ENCODE measurements around the gene FGD1.

Gene FGD1

DNA sequence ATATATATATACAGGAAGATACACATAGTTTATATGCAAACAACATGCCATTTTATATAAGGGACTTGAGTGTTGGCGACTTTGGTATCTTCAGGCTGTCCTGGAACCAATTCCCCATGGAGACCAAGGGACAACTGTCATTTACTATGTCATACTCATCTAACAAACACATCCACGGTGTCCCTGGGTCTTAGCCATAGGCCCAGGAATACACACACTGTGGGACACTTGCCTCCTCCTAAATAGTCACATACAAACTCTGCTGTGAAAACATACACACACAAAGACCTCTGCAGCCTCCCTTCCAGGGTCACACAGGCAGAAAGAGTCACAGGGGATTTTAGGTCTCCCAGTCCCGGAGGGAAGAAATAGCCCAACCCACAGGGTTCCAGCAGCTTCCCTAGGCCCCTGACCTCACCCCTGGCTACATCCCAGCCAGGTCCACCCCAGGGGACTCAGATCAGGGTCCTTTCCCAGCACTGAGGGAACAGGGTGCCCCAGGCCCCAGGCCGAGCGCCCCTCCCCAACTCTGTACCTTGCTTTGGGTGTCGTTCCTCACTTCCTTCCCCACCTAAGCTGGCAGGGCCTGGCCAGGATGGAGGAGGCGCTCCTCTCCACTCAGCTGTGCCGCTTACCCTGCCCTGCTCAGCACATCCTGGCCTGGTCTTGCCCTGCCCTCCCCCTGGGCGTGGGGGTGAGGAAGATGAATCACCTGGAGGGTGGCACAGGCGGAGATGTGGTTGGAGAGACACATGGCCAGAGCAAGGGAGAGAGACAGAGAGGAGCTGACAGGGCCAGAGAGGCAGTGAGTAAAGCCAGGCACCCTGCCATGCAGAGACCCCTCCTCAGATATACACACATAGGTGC lies 21.8 kb downstream of the FGD1 start:
- DNase-seq (ENCODE audit: low read depth in 2 of 2), result no peak

DNA sequence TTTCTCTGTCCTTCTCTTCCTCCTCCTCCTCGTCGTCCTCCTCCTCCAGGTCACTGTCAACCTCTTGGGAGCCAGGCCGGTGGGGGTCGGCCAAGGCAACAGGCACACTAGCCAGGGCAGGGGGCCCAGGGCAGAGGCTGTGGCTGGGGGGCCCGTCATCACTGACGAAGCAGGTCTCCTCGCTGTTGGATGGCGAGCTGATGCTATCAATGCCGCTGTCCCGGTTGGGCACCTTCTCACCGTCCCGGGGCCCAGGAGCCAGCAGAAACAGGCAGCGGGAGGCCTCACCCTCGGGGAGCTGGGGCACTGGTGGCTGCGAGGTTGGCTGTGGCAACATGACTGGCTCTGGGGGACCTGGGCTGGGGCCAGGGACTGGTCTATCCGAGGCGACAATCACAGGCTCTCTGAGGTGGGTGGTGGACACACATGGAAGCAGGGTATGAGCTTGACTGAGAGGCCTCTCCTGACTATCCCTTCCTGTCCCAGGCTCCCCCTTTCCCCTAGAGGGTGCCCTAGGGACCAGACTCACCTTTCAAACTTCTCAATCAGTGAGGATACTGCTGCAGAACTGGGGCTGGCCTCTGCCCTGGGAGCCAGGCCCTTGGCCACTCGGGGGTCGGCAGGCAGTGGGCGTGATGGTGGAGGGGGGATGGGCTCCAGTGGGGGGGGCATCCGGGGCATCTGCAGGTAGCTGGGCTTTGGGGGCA lies 25.8 kb downstream of the FGD1 start:
- DNase-seq (ENCODE audit: low read depth in 2 of 2), result no peak

DNA sequence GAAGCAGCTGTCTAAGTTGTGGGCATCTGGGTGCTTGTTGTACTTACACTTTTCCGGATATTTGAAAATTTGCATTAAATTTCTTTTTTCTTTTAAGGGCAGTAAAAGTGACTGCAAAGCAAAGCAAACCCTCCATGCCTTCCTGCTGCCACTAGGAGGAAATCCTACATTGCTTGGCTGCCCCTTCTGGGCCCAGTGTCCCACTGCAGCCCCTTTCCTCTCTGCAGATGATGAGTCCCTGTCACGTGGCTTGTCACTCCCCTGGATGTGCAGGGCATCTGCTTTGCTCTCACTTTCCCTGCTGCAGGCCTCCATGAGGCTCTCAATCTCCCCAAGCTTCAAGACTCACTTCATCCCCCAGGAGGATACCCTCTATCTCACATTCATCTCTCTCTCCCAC lies 43.1 kb downstream of the FGD1 start:
- DNase-seq (ENCODE audit: low read depth in 2 of 2), result no peak

DNA sequence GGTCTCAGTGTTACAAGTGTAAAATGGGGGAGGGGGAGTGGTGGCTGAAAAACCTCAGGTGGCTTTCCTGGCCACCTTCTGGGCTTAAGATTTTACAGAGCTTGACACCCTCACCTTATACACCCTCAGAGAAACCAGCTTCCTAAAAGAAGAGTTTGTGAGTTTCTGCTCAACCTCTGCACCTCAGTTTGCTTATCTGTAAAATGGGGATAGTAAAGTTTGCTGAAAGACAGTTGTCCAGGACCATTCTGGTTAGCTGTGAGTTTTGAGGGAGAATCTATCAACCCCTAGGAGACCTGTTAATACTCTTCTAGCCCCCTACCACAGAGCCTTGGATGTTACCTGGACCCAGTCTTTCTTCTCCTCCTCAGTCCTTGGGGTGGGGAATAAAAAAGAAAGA lies 46.1 kb downstream of the FGD1 start:
- DNase-seq (ENCODE audit: low read depth in 2 of 2), result no peak

DNA sequence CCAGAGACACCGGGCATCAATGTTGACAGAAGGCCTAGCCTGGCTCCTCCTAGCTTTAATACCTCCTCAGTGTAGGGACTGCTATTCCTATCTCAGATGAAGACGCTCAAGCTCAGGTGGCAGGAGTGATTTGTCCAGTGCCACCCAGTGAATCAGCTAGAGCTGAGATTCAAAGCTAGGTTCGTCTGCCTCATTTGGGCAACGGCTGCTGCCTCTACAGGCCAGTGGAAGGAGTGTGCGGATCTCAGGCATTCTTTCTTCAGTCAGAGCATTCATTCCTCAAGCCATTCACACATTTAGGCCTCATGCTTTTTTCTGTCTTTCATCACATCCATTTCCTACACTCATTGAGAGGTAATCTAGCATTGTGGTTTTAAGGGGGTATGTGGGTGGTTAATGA lies 48.6 kb downstream of the FGD1 start:
- no peak for DNase-seq (ENCODE audit: low read depth in 2 of 2)

DNA sequence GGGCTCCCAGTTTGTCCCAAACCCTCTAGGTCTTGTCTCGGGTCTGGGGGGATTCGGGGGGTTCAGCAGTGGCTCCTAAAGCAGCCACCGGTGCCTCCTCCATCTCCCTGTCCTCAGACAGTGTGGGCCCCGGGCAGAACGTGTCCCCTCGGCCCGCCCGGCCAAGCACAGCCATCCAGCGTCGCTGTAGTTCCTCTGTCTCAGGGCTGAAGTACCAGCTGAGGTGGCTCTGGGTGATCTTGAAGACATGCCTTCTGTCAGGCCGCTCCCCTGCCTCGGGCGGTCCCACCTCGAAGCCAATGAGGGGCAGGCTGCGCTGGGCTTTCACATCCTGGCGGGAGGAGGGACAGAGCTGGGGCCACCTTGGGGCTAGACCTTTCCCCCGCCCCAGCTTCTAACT lies 50.0 kb downstream of the FGD1 start:
- DNase-seq (ENCODE audit: low read depth in 2 of 2), result no peak

DNA sequence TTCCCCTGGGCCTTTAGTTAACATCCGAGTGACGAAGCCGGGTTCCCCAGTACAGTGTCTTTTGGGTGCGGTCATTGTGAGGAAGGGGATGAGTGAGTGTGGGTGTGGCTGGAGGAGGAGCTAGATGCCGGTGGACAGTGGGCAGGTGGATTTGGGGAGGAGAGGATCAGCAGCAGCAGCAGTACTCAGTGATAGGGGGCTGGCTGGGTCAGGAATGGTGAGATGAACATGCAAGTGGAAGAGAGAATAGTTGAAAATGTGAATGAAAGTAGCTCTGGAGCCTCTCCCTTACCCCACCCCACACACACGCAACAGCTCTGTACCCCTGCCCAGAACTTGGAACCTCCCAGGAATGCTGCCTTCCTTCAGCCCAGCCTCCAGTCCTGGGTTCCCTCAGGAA lies 51.3 kb downstream of the FGD1 start:
- no peak for DNase-seq (ENCODE audit: low read depth in 2 of 2)

DNA sequence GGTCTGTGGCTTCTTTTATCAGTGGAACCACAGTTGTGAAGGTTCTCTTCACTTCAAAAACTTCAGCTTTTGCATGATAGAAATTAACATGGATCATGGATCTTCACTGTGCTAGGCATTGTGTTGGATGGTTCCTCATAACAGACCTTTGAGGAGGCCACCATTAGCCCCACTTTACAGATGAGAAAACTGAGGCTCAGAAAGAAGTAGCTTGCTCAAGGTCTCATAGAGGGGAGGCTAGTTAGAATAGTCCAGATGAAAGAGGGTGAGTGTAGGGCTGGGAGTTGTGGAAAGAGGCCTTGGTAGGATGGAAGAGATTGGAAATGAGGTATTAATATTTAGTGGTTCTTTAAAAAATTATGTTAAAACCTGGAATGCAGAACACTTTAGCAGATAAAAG lies 53.2 kb downstream of the FGD1 start:
- DNase-seq (ENCODE audit: low read depth in 2 of 2), result no peak

DNA sequence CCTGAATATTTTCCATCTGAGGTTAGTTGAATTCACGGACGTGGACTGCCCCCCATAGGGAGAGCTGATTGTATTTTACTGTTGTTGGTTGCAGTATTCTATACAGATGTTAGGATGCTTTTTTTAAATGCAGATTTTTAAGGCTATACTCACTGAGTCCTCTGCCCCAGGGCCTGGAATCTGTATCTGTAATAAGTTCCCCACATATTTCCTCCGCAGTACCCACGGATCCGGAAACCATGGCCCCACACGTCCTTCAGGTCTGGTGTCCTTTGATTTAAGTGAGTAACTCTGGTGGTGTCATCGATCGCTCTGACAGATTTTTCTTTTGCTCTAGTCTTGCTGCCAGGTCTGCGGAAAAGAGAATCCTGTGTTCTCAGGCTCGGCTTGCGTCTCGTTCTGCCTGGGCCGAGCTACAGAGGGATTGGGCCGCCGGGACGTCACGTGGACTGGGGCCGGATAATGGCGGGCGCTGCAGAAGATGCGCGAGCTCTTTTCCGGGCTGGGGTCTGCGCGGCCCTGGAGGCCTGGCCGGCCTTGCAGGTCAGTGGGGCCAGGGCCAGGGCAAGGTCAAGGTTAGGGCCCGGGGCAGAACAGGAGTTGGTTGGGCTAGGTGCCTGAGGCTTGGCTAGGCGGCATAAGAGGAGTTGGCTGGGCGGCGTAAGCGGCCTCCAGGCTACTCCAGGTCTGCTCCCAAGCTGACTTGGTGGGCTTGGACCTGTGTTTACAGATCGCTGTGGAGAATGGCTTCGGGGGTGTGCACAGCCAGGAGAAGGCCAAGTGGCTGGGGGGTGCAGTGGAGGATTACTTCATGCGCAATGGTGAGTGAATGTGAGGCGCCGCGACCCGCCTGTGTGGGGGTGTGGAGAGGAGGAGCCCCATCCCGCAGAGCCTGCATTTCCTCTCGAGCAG lies 55.8 kb downstream of the FGD1 start, which contains the start of gene TSR2:
TSR2 (plus strand) TSS at position 445 of the 912 bp plus-strand sequence; CDS start at position 463, 18 bp downstream.
- peak; percentile 39 to 52 for DNase-seq (ENCODE audit: low read depth in 2 of 2)

DNA sequence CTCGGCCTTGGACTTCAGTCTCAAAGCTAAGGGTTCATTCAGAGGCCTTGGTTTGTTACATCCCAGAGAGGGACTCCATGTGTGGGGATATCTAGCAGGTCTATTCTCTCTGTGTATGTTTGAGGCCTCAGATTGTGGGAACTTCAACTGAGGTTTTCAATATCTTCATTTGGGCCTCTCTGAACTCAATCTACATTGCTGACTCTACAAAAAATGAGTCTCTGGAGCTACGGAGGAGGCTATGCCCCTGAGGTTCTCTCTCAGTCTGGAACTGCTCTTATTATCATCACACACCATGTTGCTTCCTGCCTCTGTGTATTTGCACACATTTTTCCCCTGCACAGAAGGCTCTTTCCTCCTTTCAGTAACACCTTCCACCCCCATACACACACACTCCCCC lies 60.9 kb downstream of the FGD1 start:
- DNase-seq (ENCODE audit: low read depth in 2 of 2), result no peak

DNA sequence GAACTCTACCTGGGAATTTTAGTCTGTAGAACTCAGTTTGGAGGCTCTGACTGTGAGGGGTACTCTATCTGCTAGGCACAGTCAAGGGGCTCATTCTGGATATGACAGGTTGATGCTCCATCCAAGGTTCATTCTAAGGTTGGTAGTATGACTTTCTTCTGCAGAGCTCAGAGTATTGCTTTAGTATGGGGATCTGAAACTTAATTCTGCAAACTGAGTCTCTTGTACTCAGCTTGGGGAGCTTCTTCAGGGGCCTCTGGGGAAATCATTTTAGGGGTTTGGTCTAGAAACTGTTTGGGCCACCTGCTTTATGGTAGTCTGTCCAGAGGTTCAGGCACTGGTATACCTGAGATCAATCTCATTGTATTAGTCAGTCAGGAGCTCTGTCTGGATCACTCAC lies 65.5 kb downstream of the FGD1 start:
- DNase-seq (ENCODE audit: low read depth in 2 of 2), result no peak

DNA sequence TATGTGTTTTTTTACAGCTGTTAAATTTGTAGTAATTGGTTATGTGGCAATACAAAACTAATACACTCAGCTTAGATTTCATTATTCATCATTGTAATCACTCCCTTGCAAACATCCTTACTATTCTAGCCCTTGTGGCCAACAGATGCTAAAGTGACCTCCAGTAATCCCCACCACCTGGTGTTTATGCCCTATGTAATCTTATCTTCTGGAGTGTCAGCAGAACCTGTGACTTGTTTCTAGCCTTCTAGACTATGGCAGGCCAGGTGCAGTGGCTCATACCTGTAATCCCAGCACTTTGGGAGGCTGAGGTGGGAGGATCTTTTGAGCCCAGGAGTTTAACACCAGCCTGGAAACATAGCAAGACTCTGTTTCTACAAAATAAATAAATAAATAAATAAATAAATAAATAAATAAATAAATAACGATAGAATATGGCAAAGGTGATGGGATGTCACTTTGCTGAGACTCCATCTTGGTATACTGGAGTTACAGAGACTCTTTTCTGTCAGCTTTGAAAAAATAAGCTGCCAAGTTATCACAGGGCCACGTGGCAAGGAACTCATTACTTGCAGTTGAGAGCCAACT lies 68.1 kb downstream of the FGD1 start:
- DNase-seq (ENCODE audit: low read depth in 2 of 2), result no peak

DNA sequence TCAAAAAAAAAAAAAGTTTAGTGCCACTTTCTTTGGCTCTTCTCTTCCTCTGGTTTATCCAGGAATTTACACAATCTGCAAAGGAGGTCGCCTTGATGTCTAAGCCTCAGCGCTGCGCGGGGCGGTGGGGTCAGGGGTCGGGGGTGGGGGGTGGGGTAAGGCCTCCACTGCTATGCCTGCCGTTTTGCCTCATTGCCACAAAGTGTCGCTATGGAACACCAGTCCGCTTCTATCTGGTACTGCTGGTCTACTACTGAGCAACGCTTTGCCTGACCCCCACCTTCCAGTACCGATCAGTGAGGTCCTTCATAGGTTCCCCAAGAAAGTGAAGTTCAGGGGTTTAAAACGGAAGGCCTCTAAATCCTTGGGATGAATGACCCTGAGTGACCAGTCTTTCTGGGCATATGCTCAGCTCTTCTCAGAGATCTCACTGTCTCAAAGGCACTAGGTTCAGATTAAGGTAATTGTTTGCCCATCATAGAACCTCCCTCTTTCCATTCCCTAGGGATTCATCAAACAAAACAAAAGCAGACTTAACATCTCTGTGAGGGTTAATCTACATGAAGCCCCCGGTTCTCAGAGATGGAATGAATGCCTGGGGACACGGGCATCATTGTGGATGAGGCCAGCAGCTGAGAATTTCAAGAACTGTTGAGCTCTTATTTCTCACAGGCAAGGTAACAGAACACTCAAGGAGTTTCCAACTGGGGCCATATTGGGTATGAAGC lies 72.7 kb downstream of the FGD1 start:
- DNase-seq (ENCODE audit: low read depth in 2 of 2), result no peak

DNA sequence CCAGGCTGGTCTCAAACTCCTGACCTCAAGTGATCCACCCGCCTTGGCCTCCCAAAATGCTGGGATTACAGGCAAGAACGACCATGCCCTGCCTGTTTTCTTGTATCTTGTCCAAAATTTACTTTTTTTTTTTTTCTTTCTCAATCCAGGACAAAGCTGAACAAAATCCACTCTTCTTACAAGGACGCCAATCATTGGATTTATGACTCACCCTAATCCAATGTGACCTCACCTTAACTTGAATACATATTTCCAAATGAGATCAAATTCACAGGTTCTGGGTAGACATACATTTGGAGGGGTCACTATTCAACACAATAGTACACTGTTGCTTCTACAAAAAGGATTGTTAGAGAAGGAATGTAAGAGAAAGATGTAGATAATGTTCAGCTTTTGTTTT lies 73.9 kb downstream of the FGD1 start:
- no peak for DNase-seq (ENCODE audit: low read depth in 2 of 2)

DNA sequence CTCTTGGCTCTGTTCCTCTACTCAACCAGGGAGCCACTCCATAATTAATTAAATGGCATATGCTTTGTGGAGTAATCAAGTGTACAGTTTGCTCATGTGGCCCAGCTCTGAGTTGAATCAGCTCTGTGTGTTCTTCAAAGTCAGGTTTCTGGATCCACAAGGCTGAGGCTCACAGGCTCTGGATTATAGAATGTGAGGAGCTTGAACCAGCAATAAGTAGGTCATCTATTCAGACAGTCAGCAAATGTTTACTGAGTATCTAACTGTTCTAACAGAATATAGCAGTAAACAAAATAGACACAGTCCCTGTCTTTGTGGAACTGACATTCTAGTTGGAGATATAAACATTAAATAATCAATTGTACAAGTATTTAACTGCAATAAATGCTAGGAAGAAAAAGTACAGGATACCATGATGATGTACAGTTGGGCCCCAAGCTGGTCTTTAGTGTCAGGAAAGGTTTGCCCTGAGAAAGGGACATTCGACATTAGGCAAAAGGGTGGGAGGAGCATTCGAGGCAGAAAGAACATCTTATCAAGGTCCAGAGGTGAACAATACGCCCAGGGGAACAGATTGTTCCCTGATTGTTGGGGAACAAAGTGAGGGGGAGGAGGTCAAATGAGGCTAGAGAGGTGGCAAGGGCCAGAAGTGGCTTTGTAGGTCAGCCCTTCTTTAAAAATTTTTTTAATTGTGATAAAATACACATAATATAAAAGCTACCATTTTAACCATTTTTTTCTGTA lies 76.3 kb downstream of the FGD1 start:
- no peak for DNase-seq (ENCODE audit: low read depth in 2 of 2)

DNA sequence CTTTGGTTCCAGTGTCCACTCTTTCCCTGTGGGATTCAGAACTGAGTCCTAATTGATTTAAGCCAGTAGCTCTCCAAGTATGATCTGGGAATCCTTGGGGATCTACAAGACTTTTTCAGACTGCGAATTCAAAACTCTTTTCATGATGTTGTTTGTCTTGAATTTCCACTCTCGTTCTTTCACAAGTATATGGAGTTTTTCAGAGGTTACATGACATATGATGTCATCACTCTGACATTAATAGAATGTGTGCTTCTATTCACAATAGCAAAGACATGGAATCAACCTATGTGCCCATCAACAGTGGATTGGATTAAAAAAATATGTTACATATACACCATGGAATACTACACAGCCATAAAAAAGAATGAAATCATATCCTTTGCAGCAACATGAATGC lies 79.1 kb downstream of the FGD1 start:
- DNase-seq (ENCODE audit: low read depth in 2 of 2), result no peak

DNA sequence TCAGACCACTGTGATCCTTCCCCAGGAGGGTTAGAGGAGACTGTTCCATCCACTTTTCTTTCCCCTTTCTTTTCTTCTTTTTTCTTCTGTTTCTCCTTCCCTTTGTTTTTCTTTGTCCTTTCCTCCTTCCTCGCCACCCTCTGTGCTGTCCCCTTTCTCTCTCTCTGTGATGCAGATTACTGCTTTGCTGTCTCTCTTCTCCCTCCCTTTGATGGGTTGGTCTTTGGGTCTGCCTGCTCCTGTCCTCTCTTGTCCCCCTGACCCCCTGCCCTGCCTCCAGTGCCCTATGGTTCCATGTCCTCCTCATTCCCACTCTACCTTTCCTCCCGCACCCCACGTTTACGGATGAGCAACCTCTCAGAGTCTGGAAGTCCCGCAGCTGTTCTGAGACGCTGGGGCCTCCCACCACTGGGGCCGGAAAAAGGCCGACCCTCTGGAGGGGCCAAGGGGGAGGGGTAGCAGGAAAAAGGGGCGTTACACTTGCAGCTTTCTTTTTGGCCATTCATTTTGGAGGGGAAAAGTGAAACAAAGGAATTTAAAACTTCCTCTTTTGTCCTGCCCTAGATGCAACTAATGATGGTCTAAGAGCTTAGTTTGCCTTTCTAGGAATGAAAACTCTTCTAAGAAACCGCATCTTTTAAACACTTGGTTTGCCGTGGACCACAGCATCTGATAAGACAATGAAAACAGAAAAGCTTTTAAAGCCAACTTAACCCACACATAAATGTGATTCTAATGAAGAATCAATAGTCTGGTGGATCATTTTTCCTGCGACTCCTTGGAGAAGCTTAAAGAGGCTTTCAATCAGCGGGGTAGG lies 80.3 kb downstream of the FGD1 start:
- no peak for DNase-seq (ENCODE audit: low read depth in 2 of 2)

DNA sequence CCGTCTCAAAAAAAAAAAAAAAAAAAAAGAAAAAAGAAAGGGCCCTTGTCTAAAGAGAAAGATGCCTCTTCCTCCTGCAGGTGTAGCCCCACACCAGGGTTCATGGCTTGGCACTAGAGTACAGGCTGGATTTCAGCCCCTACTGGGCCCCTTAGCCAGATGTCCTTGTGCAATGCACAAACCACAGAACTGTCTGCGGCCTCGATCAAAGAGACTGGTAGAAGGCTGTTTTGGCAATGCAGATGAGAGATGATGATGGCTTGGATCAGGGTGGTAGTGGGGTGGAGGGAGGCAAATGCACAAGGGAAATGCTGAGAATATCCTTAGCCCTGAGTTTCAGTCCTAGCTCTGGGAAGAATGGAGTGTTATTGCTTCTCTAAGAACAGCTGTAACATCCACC lies 82.3 kb downstream of the FGD1 start:
- DNase-seq (ENCODE audit: low read depth in 2 of 2), result no peak

DNA sequence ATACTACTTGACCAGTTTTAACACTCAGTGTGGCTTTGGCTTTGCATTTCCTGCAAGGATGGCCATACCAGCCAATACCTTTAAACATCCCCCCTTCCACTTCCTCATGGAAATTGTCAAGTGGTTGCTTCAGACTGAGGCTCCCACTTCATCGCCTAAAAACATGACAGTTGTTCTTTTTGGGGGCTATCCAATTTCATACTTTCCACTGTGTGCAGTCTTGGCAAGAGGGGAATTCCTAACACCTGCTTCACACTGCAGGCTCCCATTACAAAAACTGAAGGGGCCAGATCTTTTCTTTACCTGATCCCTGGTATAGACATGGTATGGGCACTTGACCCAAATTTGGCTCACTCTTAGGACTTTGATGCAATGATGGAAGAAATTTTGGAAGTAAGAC lies 84.3 kb downstream of the FGD1 start:
- no peak for DNase-seq (ENCODE audit: low read depth in 2 of 2)

DNA sequence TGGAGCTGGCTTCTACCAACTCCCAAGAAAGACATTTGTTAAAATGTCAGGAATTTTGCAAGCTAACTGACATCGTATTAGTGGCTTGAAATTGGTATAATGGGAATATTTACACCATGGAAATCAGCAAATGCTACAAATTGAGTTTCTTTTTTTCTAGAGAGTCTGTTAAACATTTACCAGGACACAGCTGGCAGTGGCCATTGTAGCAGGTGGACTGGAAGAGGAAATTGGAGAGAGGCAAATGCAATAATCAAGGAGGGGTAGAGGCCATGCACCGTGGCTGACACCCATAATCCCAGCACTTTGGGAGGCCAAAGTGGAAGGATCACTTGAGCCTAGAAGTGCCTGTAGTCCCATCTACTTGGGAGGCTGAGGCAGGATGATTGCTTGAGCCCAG lies 88.8 kb downstream of the FGD1 start:
- DNase-seq (ENCODE audit: low read depth in 2 of 2), result no peak

Measured in stimulated activated CD8-positive, alpha-beta memory T cell treated with anti-CD3 and anti-CD28 coated beads, Interleukin-2, amount 100 ng/mL, for 1 hour (primary cell).